DMS153 treated with DMSO at 0.1 percent for 48 hours (cell line): ENCODE measurements around the gene FAM221B.
A peak's percentile ranks its signal among the peaks of the same experiment; 100 is the strongest.

Source experiments
- DNase-seq: peaks from one replicate; lab custom pipeline; 2025; ENCODE audit not compliant: unreplicated experiment; lab: John Stamatoyannopoulos, UW

FAM221B gene

DNA sequence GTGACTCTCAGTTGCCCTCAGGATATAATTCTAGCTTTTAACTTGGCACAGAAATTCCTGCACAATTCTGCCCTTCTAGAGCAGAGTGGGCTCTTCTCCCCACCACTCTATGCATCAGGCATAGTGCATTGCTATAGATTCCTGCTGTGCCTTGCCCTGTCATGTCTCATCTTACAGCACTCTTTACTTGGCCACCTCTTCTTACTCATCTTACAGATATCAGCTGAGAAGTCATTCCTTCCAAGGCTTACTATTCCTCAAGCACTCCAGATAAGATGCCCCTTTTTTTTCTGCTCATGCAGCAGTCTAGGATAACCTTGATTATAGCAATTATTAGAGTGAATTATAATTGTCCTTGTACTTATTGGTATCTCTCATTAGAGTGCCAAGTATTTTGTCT is 5.6 kb downstream of the FAM221B start:
- DNase-seq: no peak

- DNase-seq: no peak
Observed at GRCh38 chr9:35820076-35820475, 8.5 kb downstream of the FAM221B start.

DNA sequence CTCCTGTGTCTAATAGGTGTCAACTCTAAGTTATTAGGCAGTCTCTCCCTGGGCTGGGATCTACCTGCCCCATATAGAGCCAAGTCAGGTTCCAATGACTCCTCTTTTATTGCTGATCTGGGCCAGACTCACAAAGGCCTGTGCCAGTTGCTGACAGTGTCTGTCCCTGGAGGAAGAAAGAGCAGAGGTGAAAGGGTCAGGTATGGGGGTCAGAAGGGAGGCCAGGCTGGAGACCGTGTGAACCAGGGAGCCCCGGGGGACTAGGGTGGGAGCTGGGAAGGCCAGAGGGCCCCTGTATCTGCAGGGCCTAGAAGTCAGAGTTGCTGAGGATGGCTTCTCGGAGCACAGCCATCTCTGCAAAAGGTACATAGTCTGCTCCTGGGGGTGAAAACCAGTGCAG is 10.2 kb downstream of the FAM221B start:
- no peak for DNase-seq

- no peak for DNase-seq
Observed at GRCh38 chr9:35816708-35817107, 11.8 kb downstream of the FAM221B start.

- DNase-seq: peak; percentile 99
Observed at GRCh38 chr9:35814841-35815543, 13.5 kb downstream of the FAM221B start, which contains the start of gene HINT2. Gene HINT2, minus strand, starts transcription at chr9:35815042. Its CDS starts 63 bp downstream, at chr9:35814979.

GRCh38 chr9:35814106-35814840 is 14.3 kb downstream of the FAM221B start:
- DNase-seq: peak; percentile 22

DNA sequence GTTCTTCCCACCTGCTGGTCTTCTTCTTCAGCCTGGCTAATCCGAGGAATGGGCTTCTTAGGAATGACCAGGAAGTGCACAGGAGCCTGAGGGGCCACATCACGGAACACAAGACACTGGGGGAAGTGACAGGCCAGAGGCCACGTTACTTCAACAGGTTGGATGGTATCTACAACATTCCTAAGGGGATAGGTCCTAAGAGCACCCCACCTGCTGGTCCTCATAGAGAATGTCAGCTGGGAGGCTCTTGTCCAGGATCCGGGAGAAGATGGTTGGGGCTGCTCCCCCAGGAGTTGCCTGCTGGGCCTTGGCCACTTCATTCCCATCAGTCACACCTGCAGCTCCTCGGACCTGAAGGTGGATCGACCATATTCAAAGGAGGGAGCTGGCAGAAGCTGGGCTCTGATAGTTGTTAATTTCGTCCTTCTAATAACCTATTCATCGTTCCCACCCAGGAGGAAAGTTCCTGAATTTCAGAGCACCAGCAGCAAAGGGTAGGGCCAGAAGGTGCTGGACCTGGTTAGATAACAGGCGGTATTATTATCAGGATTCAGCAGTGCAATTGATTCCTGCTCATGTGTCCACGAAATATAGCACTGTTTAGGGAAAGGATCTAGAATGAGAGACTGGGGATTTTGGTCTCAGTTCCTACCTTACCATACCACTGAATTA is 15.0 kb downstream of the FAM221B start:
- DNase-seq: peak; percentile 3

DNA sequence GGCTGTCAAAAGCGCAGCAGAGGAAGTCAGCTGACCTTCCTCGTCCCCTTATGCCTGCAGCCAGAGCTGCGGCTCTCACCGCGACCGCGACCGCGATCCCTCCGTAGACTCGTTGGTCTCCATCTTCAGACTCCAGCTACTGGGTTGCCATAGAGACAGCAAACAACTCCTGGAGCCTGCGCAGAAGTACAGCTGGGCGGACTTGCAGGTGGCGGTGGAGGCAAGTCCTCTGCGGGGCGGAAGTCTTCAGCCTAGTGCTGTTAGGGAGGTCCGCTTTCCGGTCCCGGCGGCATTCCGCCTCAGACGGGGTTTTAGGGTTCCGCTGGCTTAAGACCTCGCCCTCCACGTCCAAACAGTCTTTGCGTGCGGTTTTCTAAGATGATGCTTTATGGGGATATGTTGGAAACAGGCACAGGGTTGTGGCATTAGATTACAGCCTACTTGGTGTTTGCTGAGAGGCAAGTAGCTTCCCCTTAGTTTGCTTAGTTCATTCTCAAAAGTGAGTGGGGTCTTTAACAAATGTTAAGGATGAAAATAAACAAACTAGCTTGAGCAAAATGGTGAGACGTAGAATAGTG is 16.4 kb downstream of the FAM221B start, which contains the start of gene SPAG8:
SPAG8 (minus strand) TSS at position 238 of the 578 bp plus-strand sequence; CDS start at position 123, 115 bp downstream.
- peak; percentile 89 for DNase-seq

GRCh38 chr9:35811381-35812024 is 17.0 kb downstream of the FAM221B start:
- no peak for DNase-seq

- DNase-seq: no peak
Observed at GRCh38 chr9:35810122-35810521, 18.4 kb downstream of the FAM221B start.

- no peak for DNase-seq
Observed at GRCh38 chr9:35808433-35808832, 20.1 kb downstream of the FAM221B start.

- no peak for DNase-seq
Observed at GRCh38 chr9:35806101-35806500, 22.4 kb downstream of the FAM221B start.

- no peak for DNase-seq
Observed at GRCh38 chr9:35801328-35802128, 27.0 kb downstream of the FAM221B start.

DNA sequence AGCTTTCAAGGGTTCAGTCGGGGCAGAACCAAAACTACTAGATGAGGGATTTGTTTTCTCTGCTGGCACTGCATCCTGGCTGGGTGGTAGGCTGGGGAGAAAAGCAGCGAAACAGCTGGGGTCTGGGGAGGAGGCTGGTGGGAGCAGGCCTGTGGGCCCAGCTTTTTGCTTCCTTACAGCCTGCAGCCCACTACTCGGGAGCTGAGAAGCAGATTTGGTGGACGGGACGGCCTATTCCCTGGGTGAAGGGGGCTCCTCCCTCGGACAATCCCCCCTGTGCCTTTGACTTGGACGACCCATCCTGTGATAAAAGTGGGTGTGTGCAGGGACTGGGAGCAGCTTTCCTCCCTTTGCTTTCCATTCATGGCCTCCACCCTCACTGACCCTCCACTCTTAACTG is 28.0 kb downstream of the FAM221B start:
- DNase-seq: no peak

- DNase-seq: no peak
Observed at GRCh38 chr9:35798658-35799374, 29.7 kb downstream of the FAM221B start.

- no peak for DNase-seq
Observed at GRCh38 chr9:35797311-35798109, 31.0 kb downstream of the FAM221B start.

- DNase-seq: no peak
Observed at GRCh38 chr9:35795695-35796094, 32.8 kb downstream of the FAM221B start.

GRCh38 chr9:35793461-35793860 is 35.1 kb downstream of the FAM221B start:
- no peak for DNase-seq

- no peak for DNase-seq
Observed at GRCh38 chr9:35792826-35793225, 35.7 kb downstream of the FAM221B start.
